Right lobe of liver (tissue), 4 donors: Measurements from ENCODE around the gene RPTOR.

Source experiments
- POLR2A ChIP-seq: fragments of 450-650 bp; IDR thresholded peaks from one replicate; pipeline ENCODE4 v1.6.1; 2017; ENCODE audit warnings: antibody characterized with exemption, mild to moderate bottlenecking
- TF ChIP-seq, protein P1 (sequence below), 4 donors: fragments of 200-600 bp in 3 of 4; fragments of 450-650 bp in 1 of 4; IDR thresholded peaks; one replicate each; pipeline versions ENCODE4 v1.5.1 to v1.8.0; 2016 to 2022; ENCODE audit warnings: antibody characterized with exemption in 4 of 4, mild to moderate bottlenecking in 2 of 4
- donor health status: DM: no; HTN: no; CAD: no.
- donor health status: DM: no; HTN: no; CAD: no.
- donor health status: DM: no; HTN: yes; CAD: no.

GRCh38 chr17:80760511-80760911 lies 215.9 kb downstream of the RPTOR start:
- TF ChIP-seq, protein P1, sequence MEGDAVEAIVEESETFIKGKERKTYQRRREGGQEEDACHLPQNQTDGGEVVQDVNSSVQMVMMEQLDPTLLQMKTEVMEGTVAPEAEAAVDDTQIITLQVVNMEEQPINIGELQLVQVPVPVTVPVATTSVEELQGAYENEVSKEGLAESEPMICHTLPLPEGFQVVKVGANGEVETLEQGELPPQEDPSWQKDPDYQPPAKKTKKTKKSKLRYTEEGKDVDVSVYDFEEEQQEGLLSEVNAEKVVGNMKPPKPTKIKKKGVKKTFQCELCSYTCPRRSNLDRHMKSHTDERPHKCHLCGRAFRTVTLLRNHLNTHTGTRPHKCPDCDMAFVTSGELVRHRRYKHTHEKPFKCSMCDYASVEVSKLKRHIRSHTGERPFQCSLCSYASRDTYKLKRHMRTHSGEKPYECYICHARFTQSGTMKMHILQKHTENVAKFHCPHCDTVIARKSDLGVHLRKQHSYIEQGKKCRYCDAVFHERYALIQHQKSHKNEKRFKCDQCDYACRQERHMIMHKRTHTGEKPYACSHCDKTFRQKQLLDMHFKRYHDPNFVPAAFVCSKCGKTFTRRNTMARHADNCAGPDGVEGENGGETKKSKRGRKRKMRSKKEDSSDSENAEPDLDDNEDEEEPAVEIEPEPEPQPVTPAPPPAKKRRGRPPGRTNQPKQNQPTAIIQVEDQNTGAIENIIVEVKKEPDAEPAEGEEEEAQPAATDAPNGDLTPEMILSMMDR (IDR thresholded peaks at IDR 0.05) = no peak
- TF ChIP-seq POLR2A = no peak
